MCF 10A (cell line): ENCODE data around the gene HSD11B1L. TPM values are rescaled to one million over a fixed set of nuclear protein-coding genes. Genes with fewer than 3 reads are reported as not detected.
A peak's percentile ranks its signal among the peaks of the same experiment; 100 is the strongest.

ENCODE experiments used
- BruUV-seq: library from RNA; stranded (reverse); fragments of 400-500 nt; replicated peaks from 2 replicates; lab custom pipeline; 2021; lab: Mats Ljungman, UMichigan
- CTCF ChIA-PET: fragments of 300-600 bp; sonication (Branson Sonifier 250); formaldehyde crosslinking; extraction: SDS; loops from one replicate; lab custom pipeline; 2021; ENCODE audit warnings: antibody characterized with exemption, inconsistent platforms; lab: Yijun Ruan, JAX
- POLR2A ChIA-PET: fragments of 300-600, 350-650 bp; sonication (Branson Sonifier 250); formaldehyde crosslinking; extraction: SDS; loops from one replicate; lab custom pipeline; 2020; ENCODE audit warnings: antibody characterized with exemption, inconsistent platforms; lab: Yijun Ruan, JAX
- DNase-seq: peaks from one replicate; pipeline ENCODE4 v3.0.0-alpha.2; 2018; ENCODE audit not compliant: unreplicated experiment
- H3K27ac Mint-ChIP-seq: one replicate; pipeline ENCODE4 v1.8.0; 2022; ENCODE audit warnings: mild to moderate bottlenecking, low read depth, mixed read lengths; ENCODE audit not compliant: unreplicated experiment
- H3K27me3 Mint-ChIP-seq: one replicate; pipeline ENCODE4 v1.8.0; 2022; ENCODE audit warnings: mixed read lengths; ENCODE audit not compliant: insufficient read depth, unreplicated experiment
- H3K36me3 Mint-ChIP-seq: one replicate; pipeline ENCODE4 v1.8.0; 2022; ENCODE audit warnings: mild to moderate bottlenecking, moderate library complexity, mixed read lengths; ENCODE audit not compliant: insufficient read depth, unreplicated experiment
- H3K4me1 Mint-ChIP-seq: one replicate; pipeline ENCODE4 v1.8.0; 2022; ENCODE audit warnings: mixed read lengths; ENCODE audit not compliant: insufficient read depth, unreplicated experiment
- H3K4me3 Mint-ChIP-seq: one replicate; pipeline ENCODE4 v1.8.0; 2022; ENCODE audit warnings: mild to moderate bottlenecking, moderate library complexity, mixed read lengths; ENCODE audit not compliant: unreplicated experiment
- H3K9me3 Mint-ChIP-seq: one replicate; pipeline ENCODE4 v1.8.0; 2022; ENCODE audit warnings: mixed read lengths; ENCODE audit not compliant: unreplicated experiment
- intact Hi-C: fragments of 100-400 bp; cut with micrococcal nuclease; formaldehyde crosslinking; loops from 2 replicates; pipeline ENCODE4 v1.14.1; 2022
- total RNA-seq: library from RNA; stranded (reverse); gene quantifications from 2 replicates; pipeline ENCODE4 v1.2.3, GENCODE V29; 2022
- TF ChIP-seq, protein P1 (sequence below): fragments of 200-600 bp; IDR thresholded peaks from one replicate; pipeline ENCODE4 v1.8.0; 2022; ENCODE audit warnings: antibody characterized with exemption, mild to moderate bottlenecking; ENCODE audit not compliant: unreplicated experiment

HSD11B1L gene
- total RNA-seq, 1 experiment from 2014 or later = 5.5 TPM

- Mint-ChIP-seq H3K4me1 (peaks cover 3% of the 10 kb centered on the region), H3K27ac (no peak overlapping the region), H3K4me3 (no peak overlapping the region), H3K36me3 (peaks cover 73% of the 10 kb centered on the region), H3K9me3 (no peaks in the 10 kb centered on the region), H3K27me3 (no peaks in the 10 kb centered on the region)
- BruUV-seq = no TSS peak
- CTCF ChIA-PET = interaction anchor here (0.6 to 0.7 kb wide), 3 partner anchors 16 to 1055 kb away, joined by 3 to 4 read pairs (median 4); no protein-coding TSS in a partner anchor
- intact Hi-C loops = no loop called here
- no peak for DNase-seq
- POLR2A ChIA-PET = interaction anchor here (1.4 to 6.4 kb wide), 3 partner anchors 24 to 25 kb away, joined by 3 to 119 read pairs (median 5); partner anchors contain the start of gene RPL36
- TF ChIP-seq, protein P1, sequence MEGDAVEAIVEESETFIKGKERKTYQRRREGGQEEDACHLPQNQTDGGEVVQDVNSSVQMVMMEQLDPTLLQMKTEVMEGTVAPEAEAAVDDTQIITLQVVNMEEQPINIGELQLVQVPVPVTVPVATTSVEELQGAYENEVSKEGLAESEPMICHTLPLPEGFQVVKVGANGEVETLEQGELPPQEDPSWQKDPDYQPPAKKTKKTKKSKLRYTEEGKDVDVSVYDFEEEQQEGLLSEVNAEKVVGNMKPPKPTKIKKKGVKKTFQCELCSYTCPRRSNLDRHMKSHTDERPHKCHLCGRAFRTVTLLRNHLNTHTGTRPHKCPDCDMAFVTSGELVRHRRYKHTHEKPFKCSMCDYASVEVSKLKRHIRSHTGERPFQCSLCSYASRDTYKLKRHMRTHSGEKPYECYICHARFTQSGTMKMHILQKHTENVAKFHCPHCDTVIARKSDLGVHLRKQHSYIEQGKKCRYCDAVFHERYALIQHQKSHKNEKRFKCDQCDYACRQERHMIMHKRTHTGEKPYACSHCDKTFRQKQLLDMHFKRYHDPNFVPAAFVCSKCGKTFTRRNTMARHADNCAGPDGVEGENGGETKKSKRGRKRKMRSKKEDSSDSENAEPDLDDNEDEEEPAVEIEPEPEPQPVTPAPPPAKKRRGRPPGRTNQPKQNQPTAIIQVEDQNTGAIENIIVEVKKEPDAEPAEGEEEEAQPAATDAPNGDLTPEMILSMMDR = no peak
Observed at GRCh38 chr19:5714816-5715215, 34.0 kb downstream of the HSD11B1L start.

DNA sequence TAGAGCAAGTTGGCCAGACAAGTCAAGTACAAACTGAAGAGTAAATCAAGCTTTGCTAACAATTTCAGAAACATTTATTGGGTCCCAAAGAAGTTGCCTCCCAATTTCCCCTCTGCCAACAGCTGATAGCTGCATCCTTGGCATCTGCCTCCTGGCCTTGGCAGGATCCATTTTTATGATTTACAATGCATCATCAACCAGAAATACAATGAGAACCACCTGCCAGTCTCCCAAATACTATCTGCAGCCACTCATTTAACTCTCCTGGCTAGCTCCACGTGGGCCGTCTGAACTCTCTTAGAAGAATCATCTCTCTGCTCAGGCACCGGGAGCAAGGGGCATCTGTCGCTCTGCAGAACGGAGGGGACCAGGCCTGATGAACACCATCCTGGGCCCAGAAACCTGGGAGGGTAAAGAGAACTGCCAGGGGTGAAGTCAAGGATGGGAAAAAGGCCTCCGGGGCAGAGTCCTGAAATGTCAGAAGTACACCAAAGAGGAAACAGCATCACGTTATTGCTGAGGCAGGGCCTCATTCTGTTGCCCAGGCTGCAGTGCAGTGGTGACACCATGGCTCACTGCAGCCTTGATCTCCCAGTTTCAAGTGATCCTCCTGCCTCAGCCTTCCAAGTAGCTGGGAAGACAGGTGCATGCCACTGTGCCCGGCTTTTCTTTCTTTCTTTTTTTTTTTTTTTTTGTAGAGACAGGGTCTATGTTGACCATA, 36.5 kb downstream of the HSD11B1L start:
- intact Hi-C loops = no loop called here

GRCh38 chr19:5718037-5718578, 37.3 kb downstream of the HSD11B1L start:
- Mint-ChIP-seq H3K4me3 (peak overlapping the region; percentile 86), H3K36me3 (peaks cover 45% of the 10 kb centered on the region), H3K9me3 (no peaks in the 10 kb centered on the region), H3K4me1 (peaks cover 3% of the 10 kb centered on the region), H3K27me3 (no peaks in the 10 kb centered on the region), H3K27ac (peak overlapping the region; percentile 89)
- no TSS peak for BruUV-seq
- ChIA-PET POLR2A (interaction anchor here (0.8 to 6.4 kb wide), 11 partner anchors 9 to 186 kb away, joined by 3 to 119 read pairs (median 12); partner anchors contain the start of genes DUS3L, NDUFA11, RPL36 and SAFB), CTCF (interaction anchor here (0.5 to 5.0 kb wide), 6 partner anchors 8 to 1730 kb away, joined by 3 to 43 read pairs (median 6); partner anchors contain the start of gene RPL36)
- intact Hi-C loops = no loop called here
- TF ChIP-seq, protein P1 = no peak
- DNase-seq = peak; percentile 35

More for the DNA sequence above, 36.5 kb downstream of the HSD11B1L start:
- POLR2A ChIA-PET = interaction anchor here (1.9 to 6.4 kb wide), 3 partner anchors 27 to 94 kb away, joined by 7 to 119 read pairs (median 34); partner anchors contain the start of genes RPL36, SAFB and SAFB2
- no peaks in the 10 kb centered on the region for H3K27me3 Mint-ChIP-seq
- peaks cover 52% of the 10 kb centered on the region for H3K36me3 Mint-ChIP-seq
- peak overlapping the region; percentile 89 for H3K27ac Mint-ChIP-seq
- no peak for DNase-seq
- H3K9me3 Mint-ChIP-seq = no peaks in the 10 kb centered on the region
- CTCF ChIA-PET = interaction anchor here (1.0 to 5.0 kb wide), 4 partner anchors 18 to 77 kb away, joined by 4 to 43 read pairs (median 7); partner anchors contain the start of gene RPL36
- peaks cover 3% of the 10 kb centered on the region for H3K4me1 Mint-ChIP-seq
- TF ChIP-seq, protein P1 = no peak
- H3K4me3 Mint-ChIP-seq = peak overlapping the region; percentile 86
- BruUV-seq = no TSS peak
